GM18861 (cell line): Measurements from ENCODE around the gene RGS11.

Source experiments
- ATAC-seq: cut with Tn5 transposase; IDR thresholded peaks from one replicate; pipeline ENCODE4 v1.9.1; 2021; ENCODE audit not compliant: unreplicated experiment

Gene RGS11

GRCh38 chr16:296806-297510 lies 21.2 kb upstream of the RGS11 start:
- ATAC-seq, result no peak

- ATAC-seq, result no peak
Observed at GRCh38 chr16:296276-296675, 20.5 kb upstream of the RGS11 start.

- ATAC-seq, result no peak
Observed at GRCh38 chr16:293043-293775, 17.5 kb upstream of the RGS11 start.

GRCh38 chr16:291539-291938 lies 15.8 kb upstream of the RGS11 start:
- ATAC-seq, result no peak

- ATAC-seq, result no peak
Observed at GRCh38 chr16:290681-291405, 15.1 kb upstream of the RGS11 start.

GRCh38 chr16:290015-290680 lies 14.4 kb upstream of the RGS11 start:
- ATAC-seq, result no peak

- no peak for ATAC-seq
Observed at GRCh38 chr16:289395-289997, 13.8 kb upstream of the RGS11 start.

GRCh38 chr16:287981-288920 lies 12.5 kb upstream of the RGS11 start:
- ATAC-seq, result no peak

- no peak for ATAC-seq
Observed at GRCh38 chr16:287298-287811, 11.6 kb upstream of the RGS11 start.

- ATAC-seq, result no peak
Observed at GRCh38 chr16:286491-287297, 10.9 kb upstream of the RGS11 start.

- no peak for ATAC-seq
Observed at GRCh38 chr16:285146-286055, 9.7 kb upstream of the RGS11 start.

- ATAC-seq, result no peak
Observed at GRCh38 chr16:284204-285120, 8.7 kb upstream of the RGS11 start.

- no peak for ATAC-seq
Observed at GRCh38 chr16:283033-283805, 7.5 kb upstream of the RGS11 start, which contains the start of gene PDIA2. Gene PDIA2 (plus strand): TSS chr16:283164. CDS start chr16:283170, 6 bp downstream.

GRCh38 chr16:282491-282890 lies 6.7 kb upstream of the RGS11 start:
- ATAC-seq, result no peak

GRCh38 chr16:281660-282255 lies 6.0 kb upstream of the RGS11 start:
- ATAC-seq, result no peak
